ENCODE measurements around the gene RBL1. TPM values are rescaled to one million over a fixed set of nuclear protein-coding genes. Genes with fewer than 3 reads are reported as not detected.

RBL1 gene
- polyA plus RNA-seq, 1 donor from 2014 or later, result 5.1 TPM

DNA sequence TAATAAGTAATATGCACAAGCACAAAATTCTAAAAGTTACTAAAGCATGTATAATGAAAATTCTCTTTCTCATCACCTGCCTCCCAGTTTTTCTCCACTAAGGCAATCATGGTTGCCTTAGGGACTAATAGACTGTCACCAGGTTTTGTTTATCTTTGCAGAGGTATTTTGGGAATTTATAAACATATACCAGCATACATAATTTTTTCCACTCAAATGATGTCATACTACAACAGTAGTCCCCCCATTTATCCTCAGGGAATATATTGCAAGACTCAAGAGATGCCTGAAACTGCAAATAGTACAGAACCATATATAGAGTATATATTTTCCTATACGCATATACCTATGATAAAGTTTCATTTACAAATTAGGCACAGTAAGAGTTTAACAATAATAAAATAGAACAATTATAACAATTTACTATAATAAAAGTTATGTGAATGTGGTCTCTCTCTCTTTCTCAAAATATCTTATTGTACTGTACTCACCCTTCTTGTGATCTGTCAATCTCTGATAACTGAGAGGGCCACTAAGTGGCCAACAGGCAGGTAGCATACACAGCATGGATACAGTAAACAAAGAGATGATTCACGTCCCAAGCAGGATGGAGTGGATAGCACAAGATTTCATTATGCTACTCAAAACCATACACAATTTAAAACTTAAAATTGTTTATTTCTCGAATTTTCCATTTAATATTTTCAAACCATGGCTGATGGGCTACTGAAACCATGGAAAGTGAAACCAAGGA lies 19.7 kb downstream of the RBL1 start:
- Histone ChIP-seq H3K9ac (ENCODE audit: low read length) (no peak overlapping the region), H3K9me2 (ENCODE audit: insufficient read depth, low read length) (no peaks in the 10 kb centered on the region), H3K9me3 (ENCODE audit: low read length) (no peaks in the 10 kb centered on the region), H2AFZ (ENCODE audit: low read depth, low read length) (no peak overlapping the region), H3K4me3 (ENCODE audit: low read length) (no peak overlapping the region), H3K27ac (ENCODE audit: low read length) (no peak overlapping the region), H3K4me2 (ENCODE audit: low read length) (no peak overlapping the region), H4K20me1 (ENCODE audit: insufficient read depth) (no peaks in the 10 kb centered on the region), H3K79me2 (replicated peaks; ENCODE audit: insufficient read depth, low read length) (peaks cover 2% of the 10 kb centered on the region), H3K27me3 (ENCODE audit: insufficient read depth, low read depth, low read length) (no peaks in the 10 kb centered on the region), H3K36me3 (ENCODE audit: insufficient read depth, low read length) (no peaks in the 10 kb centered on the region), H3F3A (ENCODE audit: insufficient read depth, low read length, poor library complexity, severe bottlenecking) (no peaks in the 10 kb centered on the region)
- TF ChIP-seq EP300 (conservative IDR thresholded peaks at IDR 0.05; ENCODE audit: poor library complexity, severe bottlenecking) (no peak), RAD21 (conservative IDR thresholded peaks at IDR 0.05) (no peak)

DNA sequence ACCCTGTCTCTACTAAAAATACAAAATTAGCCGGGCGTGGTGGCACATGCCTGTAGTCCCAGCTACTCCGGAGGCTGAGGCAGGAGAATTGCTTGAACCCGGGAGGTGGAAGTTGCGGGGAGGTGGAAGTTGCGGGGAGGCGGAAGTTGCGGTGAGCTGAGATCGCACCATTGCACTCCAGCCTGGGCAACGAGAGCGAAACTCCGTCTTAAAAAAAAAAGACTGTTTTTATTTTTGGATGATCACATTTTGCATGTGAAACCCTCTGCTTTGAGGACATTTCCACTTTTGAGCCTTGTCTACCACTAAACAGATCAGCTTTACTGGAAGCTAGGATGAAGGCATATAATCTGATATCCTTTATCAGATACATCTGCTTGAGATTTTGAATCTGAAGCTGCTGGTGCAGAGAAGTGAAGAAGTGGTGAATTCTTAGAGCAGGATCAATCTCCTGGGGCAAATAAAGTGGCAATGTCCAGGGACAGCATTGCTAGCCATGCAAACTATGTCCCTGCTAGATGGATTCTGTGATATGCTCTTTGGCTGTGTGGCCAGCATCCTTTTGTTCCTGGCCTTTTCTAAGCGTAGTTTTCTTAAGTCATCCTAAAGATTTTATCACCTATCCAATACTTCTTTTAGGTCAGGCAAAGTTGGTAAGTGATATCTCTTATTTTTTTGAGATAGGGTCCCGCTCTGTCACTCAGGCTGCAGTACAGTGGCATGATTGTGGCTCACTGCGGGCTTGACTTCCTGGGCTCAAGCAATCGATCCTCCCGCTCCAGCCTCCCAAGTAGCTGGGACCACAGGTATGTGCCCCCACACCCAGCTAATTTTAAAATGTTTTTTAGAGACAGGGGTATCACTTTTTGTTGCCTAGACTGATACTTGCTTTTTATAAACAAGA lies 23.3 kb downstream of the RBL1 start:
- Histone ChIP-seq H3K27me3 (ENCODE audit: insufficient read depth, low read depth, low read length) (no peaks in the 10 kb centered on the region), H3F3A (ENCODE audit: insufficient read depth, low read length, poor library complexity, severe bottlenecking) (no peaks in the 10 kb centered on the region), H3K9ac (ENCODE audit: low read length) (no peak overlapping the region), H3K4me3 (ENCODE audit: low read length) (no peak overlapping the region), H3K9me3 (ENCODE audit: low read length) (no peaks in the 10 kb centered on the region), H3K4me2 (ENCODE audit: low read length) (no peak overlapping the region), H4K20me1 (ENCODE audit: insufficient read depth) (no peaks in the 10 kb centered on the region), H3K9me2 (ENCODE audit: insufficient read depth, low read length) (no peaks in the 10 kb centered on the region), H3K36me3 (ENCODE audit: insufficient read depth, low read length) (no peaks in the 10 kb centered on the region), H3K79me2 (replicated peaks; ENCODE audit: insufficient read depth, low read length) (peaks cover 2% of the 10 kb centered on the region), H2AFZ (ENCODE audit: low read depth, low read length) (no peak overlapping the region), H3K27ac (ENCODE audit: low read length) (no peak overlapping the region)
- TF ChIP-seq MXI1 (conservative IDR thresholded peaks at IDR 0.05; ENCODE audit: poor library complexity, severe bottlenecking) (no peak), POLR2AphosphoS5 (IDR thresholded peaks at IDR 0.05) (no peak), RAD21 (conservative IDR thresholded peaks at IDR 0.05) (no peak), EZH2 (IDR thresholded peaks at IDR 0.05; ENCODE audit: borderline replicate concordance, insufficient read depth, low read length, poor library complexity, severe bottlenecking) (no peak)
- TF ChIP-seq, protein P1, sequence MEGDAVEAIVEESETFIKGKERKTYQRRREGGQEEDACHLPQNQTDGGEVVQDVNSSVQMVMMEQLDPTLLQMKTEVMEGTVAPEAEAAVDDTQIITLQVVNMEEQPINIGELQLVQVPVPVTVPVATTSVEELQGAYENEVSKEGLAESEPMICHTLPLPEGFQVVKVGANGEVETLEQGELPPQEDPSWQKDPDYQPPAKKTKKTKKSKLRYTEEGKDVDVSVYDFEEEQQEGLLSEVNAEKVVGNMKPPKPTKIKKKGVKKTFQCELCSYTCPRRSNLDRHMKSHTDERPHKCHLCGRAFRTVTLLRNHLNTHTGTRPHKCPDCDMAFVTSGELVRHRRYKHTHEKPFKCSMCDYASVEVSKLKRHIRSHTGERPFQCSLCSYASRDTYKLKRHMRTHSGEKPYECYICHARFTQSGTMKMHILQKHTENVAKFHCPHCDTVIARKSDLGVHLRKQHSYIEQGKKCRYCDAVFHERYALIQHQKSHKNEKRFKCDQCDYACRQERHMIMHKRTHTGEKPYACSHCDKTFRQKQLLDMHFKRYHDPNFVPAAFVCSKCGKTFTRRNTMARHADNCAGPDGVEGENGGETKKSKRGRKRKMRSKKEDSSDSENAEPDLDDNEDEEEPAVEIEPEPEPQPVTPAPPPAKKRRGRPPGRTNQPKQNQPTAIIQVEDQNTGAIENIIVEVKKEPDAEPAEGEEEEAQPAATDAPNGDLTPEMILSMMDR (IDR thresholded peaks at IDR 0.05; ENCODE audit: poor library complexity, severe bottlenecking), result no peak

DNA sequence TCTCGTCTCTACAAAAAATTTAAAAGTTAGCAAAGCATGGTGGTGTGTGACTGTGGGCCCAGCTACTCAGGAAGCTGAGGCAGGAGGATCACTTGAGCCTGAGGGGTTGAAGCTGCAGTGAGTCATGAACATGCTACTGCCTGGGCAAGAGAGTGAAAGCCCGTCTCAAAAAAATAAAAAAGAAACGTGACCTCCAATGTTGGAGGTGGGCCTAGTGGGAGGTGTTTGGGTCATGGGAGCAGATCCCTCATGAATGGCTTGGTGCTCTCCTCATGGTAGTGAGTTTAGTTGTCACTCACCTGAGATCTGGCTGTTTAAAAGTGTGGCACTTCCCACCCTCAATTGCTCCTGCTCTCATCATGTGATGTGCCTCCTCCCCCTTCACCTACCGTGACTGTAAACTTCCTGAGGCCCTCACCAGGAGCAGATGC lies 24.3 kb downstream of the RBL1 start:
- TF ChIP-seq TAF1 (IDR thresholded peaks at IDR 0.05; ENCODE audit: low read depth) (no peak), POLR2AphosphoS5 (IDR thresholded peaks at IDR 0.05) (no peak), SMC3 (conservative IDR thresholded peaks at IDR 0.05; ENCODE audit: poor library complexity) (no peak), MXI1 (conservative IDR thresholded peaks at IDR 0.05; ENCODE audit: poor library complexity, severe bottlenecking) (no peak), RAD21 (conservative IDR thresholded peaks at IDR 0.05) (no peak)
- TF ChIP-seq, protein P2, sequence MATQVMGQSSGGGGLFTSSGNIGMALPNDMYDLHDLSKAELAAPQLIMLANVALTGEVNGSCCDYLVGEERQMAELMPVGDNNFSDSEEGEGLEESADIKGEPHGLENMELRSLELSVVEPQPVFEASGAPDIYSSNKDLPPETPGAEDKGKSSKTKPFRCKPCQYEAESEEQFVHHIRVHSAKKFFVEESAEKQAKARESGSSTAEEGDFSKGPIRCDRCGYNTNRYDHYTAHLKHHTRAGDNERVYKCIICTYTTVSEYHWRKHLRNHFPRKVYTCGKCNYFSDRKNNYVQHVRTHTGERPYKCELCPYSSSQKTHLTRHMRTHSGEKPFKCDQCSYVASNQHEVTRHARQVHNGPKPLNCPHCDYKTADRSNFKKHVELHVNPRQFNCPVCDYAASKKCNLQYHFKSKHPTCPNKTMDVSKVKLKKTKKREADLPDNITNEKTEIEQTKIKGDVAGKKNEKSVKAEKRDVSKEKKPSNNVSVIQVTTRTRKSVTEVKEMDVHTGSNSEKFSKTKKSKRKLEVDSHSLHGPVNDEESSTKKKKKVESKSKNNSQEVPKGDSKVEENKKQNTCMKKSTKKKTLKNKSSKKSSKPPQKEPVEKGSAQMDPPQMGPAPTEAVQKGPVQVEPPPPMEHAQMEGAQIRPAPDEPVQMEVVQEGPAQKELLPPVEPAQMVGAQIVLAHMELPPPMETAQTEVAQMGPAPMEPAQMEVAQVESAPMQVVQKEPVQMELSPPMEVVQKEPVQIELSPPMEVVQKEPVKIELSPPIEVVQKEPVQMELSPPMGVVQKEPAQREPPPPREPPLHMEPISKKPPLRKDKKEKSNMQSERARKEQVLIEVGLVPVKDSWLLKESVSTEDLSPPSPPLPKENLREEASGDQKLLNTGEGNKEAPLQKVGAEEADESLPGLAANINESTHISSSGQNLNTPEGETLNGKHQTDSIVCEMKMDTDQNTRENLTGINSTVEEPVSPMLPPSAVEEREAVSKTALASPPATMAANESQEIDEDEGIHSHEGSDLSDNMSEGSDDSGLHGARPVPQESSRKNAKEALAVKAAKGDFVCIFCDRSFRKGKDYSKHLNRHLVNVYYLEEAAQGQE (IDR thresholded peaks at IDR 0.05; ENCODE audit: borderline replicate concordance), result no peak
- TF ChIP-seq, protein P1 (IDR thresholded peaks at IDR 0.05; ENCODE audit: poor library complexity, severe bottlenecking), result no peak
- no peaks in the 10 kb centered on the region for H4K20me1 ChIP-seq (ENCODE audit: insufficient read depth)
- H3K79me2 ChIP-seq (replicated peaks; ENCODE audit: insufficient read depth, low read length), result no peaks in the 10 kb centered on the region
- no peaks in the 10 kb centered on the region for H3K9me3 ChIP-seq (ENCODE audit: low read length)
- no peaks in the 10 kb centered on the region for H3K36me3 ChIP-seq (ENCODE audit: insufficient read depth, low read length)
- H3K27ac ChIP-seq (ENCODE audit: low read length), result no peak overlapping the region
- no peak overlapping the region for H3K4me2 ChIP-seq (ENCODE audit: low read length)
- no peak overlapping the region for H3K4me3 ChIP-seq (ENCODE audit: low read length)
- H3F3A ChIP-seq (ENCODE audit: insufficient read depth, low read length, poor library complexity, severe bottlenecking), result no peaks in the 10 kb centered on the region
- no peak overlapping the region for H2AFZ ChIP-seq (ENCODE audit: low read depth, low read length)
- H3K9me2 ChIP-seq (ENCODE audit: insufficient read depth, low read length), result no peaks in the 10 kb centered on the region
- H3K9ac ChIP-seq (ENCODE audit: low read length), result no peak overlapping the region
- no peaks in the 10 kb centered on the region for H3K27me3 ChIP-seq (ENCODE audit: insufficient read depth, low read depth, low read length)

All from neural cell (in vitro differentiated cells).